HG03575 (cell line): Measurements from ENCODE around the gene NPNT.

ENCODE experiments used
- ATAC-seq: cut with Tn5 transposase; IDR thresholded peaks from one replicate; pipeline ENCODE4 v1.9.1; 2021; ENCODE audit not compliant: unreplicated experiment, insufficient number of reproducible peaks, low FRiP score; ENCODE audit errors: extremely low read depth

NPNT gene

DNA sequence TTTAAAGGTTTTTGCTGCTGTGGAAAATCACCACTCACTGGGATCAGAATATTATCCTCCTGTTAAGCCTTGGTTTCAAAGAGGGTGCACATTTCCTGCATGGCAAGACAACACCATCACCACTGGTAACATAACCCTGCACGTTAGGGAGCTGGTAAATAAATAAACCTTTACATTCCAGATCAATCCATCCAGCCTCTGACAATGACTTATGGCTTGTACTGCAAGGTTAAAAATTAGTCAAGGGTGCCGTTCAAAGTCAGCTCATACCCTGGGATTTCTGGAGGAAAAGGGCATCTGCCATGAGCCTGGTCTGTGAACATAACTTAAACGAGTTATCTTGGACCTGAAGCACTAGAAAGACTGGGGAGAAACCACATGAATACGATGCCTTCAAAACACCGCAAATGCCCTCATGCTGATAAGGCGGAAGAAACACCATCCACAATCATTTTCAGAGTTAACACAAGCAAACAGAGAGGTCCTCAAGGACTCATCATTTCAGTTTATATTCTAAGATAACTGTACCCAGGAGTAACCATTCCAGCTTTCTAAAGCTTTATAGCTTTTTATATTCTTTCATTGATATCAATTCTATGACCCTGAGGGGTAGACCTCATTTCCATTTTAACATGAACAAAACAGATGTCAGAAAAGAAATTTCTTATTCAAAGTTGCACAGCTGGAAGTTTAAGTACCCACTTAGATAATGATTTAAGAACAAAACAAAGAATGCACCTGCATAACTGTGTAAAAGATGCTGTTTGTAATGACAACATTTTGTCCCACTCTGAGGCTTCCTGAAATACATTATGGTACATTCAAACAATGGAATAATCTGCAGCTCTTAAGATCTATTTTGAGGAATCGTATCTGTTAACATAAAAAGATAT, 103.1 kb downstream of the NPNT start:
- ATAC-seq, result no peak

GRCh38 chr4:106002994-106003393, 107.7 kb downstream of the NPNT start:
- ATAC-seq, result no peak

- no peak for ATAC-seq
Observed at GRCh38 chr4:106010761-106011160, 115.5 kb downstream of the NPNT start.

DNA sequence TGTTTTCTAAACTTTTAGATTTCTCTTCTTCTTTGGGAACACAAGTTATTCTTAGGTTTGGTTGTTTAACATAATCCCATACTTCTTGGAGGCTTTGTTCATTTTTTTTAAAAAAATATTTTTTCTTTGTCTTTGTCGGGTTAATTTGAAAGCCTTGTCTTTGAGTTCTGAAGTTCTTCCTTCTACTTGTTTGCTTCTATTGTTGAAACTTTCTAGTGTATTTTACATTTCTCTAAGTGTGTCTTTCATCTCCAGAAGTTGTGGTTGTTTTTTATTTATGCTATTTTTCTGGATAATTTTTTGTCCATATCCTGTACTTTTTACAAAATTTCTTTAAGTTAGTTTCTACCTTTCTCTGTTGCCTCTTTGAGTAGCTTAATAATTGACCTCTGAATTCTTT, 116.1 kb downstream of the NPNT start:
- ATAC-seq, result no peak

DNA sequence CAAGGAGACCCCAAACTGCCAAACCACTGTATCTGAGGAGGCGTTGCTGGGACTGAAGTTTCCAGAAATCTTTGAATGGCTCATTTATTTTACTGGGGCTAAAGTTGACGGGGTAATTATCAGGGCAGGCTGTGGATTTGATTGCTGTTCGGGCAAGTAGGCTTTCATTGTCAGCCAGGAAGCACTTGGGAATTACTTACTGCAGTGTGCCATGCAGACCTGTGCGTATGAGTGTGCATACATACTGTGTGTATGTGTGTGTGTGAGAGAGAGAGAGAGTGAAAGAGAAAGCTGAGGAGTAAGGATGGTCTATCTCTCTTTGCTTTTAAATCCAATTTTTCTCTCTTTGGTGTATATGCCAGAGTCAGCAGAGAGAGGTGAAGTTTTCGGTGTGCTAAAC, 122.7 kb downstream of the NPNT start:
- no peak for ATAC-seq

DNA sequence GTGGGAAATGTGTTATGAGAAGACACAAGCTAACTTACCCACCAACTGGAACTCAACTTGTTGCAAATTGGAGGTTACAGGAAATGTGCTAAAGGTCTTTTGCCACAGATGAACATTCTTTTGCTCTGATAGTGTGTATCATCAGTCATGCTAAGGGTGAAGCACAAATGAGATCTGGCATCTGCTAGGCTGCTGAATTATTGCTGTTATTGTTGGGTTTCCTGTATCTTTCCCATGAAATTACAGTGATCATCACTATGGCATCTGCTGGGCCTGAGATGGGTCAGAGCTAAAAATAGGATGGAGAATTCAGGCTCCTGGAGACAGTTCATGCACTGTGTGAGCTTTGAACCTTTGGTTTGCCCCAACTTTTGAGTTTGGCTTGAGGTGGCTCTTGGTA, 124.5 kb downstream of the NPNT start:
- no peak for ATAC-seq
